Activated CD4-positive, alpha-beta T cell treated with anti-CD3 and anti-CD28 coated beads, Interleukin-2, Interleukin-4, amounts not matched to agents 100 ng/mL and 50 ng/mL, durations not matched to agents 16 hours and 8 hours (primary cell): ENCODE data around the gene NR4A3.

Experiments used
- DNase-seq: peaks from one replicate; pipeline ENCODE4 v3.0.0-alpha.2; 2020; ENCODE audit warnings: low spot score

NR4A3 gene

DNA sequence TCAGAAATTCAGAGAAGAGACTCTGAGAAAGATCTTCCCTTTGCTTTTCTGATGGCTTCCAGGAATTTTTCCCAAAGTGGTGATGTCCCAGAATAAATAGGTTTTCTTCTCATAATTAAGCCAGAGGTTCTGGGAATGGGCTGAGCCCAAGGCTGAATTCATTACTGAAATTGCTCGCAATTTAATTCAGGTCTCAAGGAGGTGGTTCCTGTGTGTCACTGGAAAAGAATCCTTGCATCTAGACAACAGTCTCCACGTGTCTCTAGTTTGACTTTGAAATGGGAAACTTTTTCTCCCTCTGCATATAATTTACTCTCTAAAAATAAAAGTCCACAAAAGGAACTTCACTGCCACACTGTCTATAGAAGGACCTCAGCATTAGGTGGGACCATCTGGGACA, 57.0 kb downstream of the NR4A3 start:
- DNase-seq = no peak

GRCh38 chr9:99881769-99882168, 60.1 kb downstream of the NR4A3 start:
- DNase-seq = no peak

- no peak for DNase-seq
Measured at GRCh38 chr9:99885747-99886146, 64.1 kb downstream of the NR4A3 start.

GRCh38 chr9:99889120-99889519, 67.4 kb downstream of the NR4A3 start:
- no peak for DNase-seq

- DNase-seq = no peak
Measured at GRCh38 chr9:99894826-99895225, 73.1 kb downstream of the NR4A3 start.

- no peak for DNase-seq
Measured at GRCh38 chr9:99895510-99895909, 73.8 kb downstream of the NR4A3 start.

DNA sequence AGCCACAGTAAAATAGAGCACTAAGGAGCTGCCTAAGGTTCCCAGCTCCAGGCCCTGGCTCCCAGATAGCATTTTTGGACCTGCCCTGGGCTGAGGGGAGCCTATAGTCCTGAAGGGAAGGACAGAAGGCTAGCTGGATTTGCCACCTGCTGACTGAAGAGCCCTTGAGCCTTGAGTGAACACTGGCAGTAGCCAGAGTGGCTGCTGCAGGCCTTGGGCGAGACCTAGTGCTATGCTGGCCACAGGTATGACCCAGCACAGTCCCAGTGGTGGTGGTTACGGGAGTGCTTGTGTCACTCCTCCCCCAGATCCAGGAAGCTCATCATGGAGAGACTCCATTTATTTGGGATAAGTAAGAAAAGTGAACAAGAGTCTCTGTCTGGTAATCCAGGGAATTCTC, 74.4 kb downstream of the NR4A3 start:
- no peak for DNase-seq

DNA sequence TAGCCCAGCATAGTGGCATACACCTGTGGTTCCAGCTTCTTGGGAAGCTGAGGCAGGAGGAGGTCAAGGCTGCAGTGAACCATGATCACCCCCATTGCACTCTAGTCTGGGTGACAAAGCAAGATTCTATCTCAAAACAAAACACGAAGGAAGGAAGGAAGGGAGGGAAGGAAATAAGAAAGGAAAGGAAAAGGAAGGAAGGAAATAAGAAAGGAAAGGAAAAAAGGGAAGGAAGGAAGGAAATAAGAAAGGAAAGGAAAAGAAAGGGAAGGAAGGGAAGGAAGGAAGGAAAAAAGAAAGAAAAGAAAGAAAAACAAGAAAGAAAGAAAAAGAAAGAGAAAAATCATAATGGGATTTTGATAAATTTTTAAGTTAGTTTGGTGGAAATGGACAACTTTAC, 81.7 kb downstream of the NR4A3 start:
- no peak for DNase-seq

GRCh38 chr9:99905833-99906402, 84.2 kb downstream of the NR4A3 start:
- no peak for DNase-seq

DNA sequence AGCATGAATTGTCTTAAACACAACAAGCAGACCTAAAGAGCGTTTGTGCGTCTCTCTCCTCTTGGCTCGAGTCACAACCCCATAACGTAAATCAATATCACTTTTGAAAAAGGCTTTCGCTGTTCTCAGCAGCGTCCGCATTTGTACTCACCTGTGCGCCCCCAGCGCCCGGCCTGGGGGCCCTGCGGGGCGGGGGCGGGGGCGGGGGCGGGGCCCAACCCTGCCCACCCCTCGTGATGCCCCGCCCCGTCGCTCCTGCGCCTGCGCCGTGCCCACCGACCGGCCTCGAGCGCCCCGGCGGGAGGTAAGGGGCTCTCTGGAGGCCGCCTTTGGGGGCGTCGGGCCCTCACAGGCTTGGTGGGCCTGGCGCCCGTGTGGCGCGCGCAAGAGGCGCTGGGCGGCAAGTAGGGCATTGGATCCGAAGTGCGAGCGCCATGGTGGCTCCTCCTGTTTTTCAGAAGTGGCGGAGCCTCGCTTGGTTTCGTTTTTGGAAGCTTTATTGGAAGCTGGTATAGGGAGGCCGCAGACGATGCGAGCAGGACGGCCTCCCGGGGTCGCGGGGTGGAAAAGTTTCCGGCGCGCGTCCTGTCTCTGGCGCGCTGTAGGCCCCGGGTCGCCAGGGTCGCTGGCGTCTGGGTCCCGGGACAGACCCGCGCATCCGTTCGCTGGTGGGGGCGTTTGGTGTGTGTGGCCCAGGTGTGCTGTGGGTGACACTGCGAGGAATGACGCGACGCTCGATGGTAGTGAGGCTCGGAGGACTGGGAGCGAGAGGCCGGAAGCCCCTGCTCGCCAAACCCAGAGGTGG, 84.9 kb downstream of the NR4A3 start, which contains the start of gene STX17:
Gene STX17 (plus strand): TSS at position 252 of the 805 bp plus-strand sequence. CDS start 8,586 bp downstream, outside the sequence.
- DNase-seq = peak; percentile 67

- DNase-seq = no peak
Measured at GRCh38 chr9:99907208-99907532, 85.5 kb downstream of the NR4A3 start.

DNA sequence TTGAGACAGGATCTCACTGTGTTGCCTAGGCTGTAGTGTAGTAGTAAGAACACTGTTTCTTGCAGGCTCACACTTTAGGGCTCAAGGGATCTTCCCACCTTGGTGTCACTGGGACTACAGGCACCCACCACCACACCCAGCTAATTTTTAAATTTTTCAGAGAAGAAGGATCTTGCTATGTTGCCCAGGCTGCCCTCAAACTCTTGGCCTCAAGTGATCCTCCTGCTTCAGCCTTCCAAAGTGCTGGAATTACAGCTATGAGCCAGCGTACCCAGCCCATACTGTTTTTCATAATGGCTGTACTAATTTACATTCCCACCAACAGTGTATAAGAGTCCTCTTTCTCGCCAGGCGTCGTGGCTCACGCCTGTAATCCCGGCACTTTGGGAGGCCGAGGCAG, 89.9 kb downstream of the NR4A3 start:
- no peak for DNase-seq
